H1 (cell line): ENCODE measurements around the gene DAPK2. TPM values are rescaled to one million over a fixed set of nuclear protein-coding genes. Genes with fewer than 3 reads are reported as not detected.

Source experiments
- CTCF ChIP-seq, 3 experiments: IDR thresholded peaks; 1 replicate in 2 of 3; 2 replicates in 1 of 3; pipeline versions ENCODE4 v1.5.1 to v1.6.1; 2011; ENCODE audit warnings: low read length in 3 of 3, mild to moderate bottlenecking in 3 of 3, inconsistent platforms in 2 of 3, low read depth in 1 of 3, moderate library complexity in 1 of 3; ENCODE audit not compliant: insufficient read depth in 1 of 3; ENCODE audit errors: control extremely low read depth in 1 of 3
- JUND ChIP-seq: IDR thresholded peaks from 2 replicates; pipeline ENCODE4 v1.6.1; 2011; ENCODE audit warnings: mild to moderate bottlenecking, improper control_type of control experiment, low read length
- SIRT6 ChIP-seq: IDR thresholded peaks from one replicate; pipeline ENCODE4 v1.7.1; 2012; ENCODE audit warnings: low read length, inconsistent platforms
- polyA plus RNA-seq, 7 experiments: library from polyadenylated mRNA; depleted of rRNA in 3 of 7; stranded (reverse) in 5 of 7; unstranded in 2 of 7; fragments of >200 nt in 5 of 7; fragments of 200-250 nt in 2 of 7; gene quantifications; 1 replicate in 5 of 7; 2 replicates in 1 of 7; 4 replicates in 1 of 7; pipeline versions ENCODE4 v1.2.1 to v1.2.3, GENCODE V29; 2011 to 2013; ENCODE audit warnings: missing spikeins in 2 of 7, mixed read lengths in 2 of 7
- total RNA-seq: library from RNA; stranded (reverse); fragmentation: NEBNext Ultra II Directional; extraction: Animal tissue kit (Norgen Biotek cat#: 25700); gene quantifications from 2 replicates; pipeline ENCODE4 v1.2.1, GENCODE V29; 2021
- TF ChIP-seq, protein P1 (sequence below): IDR thresholded peaks from 2 replicates; pipeline ENCODE4 v1.6.1; 2011; ENCODE audit warnings: low read length, improper control_type of control experiment

Gene DAPK2
- total and polyA plus RNA-seq, 2 of the 8 experiments (the other 6 are each of a cell fraction or from before 2014, with no cell fraction given): 1.8 to 2.9 TPM

GRCh38 chr15:64001148-64001547 is 45.1 kb downstream of the DAPK2 start (continued):
- TF ChIP-seq SIRT6 (no peak), JUND (no peak), CTCF (IDR thresholded peaks at IDR 0.05; ENCODE audit: control extremely low read depth in 1 of 3, insufficient read depth in 1 of 3, low read depth in 1 of 3, low read length in 3 of 3) (no peak)
- TF ChIP-seq, protein P1, sequence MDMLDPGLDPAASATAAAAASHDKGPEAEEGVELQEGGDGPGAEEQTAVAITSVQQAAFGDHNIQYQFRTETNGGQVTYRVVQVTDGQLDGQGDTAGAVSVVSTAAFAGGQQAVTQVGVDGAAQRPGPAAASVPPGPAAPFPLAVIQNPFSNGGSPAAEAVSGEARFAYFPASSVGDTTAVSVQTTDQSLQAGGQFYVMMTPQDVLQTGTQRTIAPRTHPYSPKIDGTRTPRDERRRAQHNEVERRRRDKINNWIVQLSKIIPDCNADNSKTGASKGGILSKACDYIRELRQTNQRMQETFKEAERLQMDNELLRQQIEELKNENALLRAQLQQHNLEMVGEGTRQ: no peak
- TF ChIP-seq, all 59 proteins: peak for 0
